HCT116 (cell line): ENCODE measurements around the gene RPTOR.

Experiments
- CTCF ChIP-seq, 3 experiments: fragments of 200-600 bp in 1 of 3; sonication (generic) in 1 of 3; IDR thresholded peaks in 2 of 3; conservative IDR thresholded peaks in 1 of 3; 2 replicates each; pipeline ENCODE4 v1.5.1; 2012 to 2017; ENCODE audit warnings: low read depth in 2 of 3, low read length in 2 of 3, antibody characterized with exemption in 1 of 3, borderline replicate concordance in 1 of 3, control low read depth in 1 of 3, mild to moderate bottlenecking in 1 of 3, mixed read lengths in 1 of 3, mixed run types in 1 of 3, moderate library complexity in 1 of 3; ENCODE audit not compliant: insufficient read depth in 1 of 3
- EZH2 ChIP-seq: fragments of 200-600 bp; sonication (generic); IDR thresholded peaks from 2 replicates; pipeline ENCODE4 v1.6.1; 2017; ENCODE audit warnings: antibody characterized with exemption, mixed run types
- JUND ChIP-seq: IDR thresholded peaks from 2 replicates; pipeline ENCODE4 v1.6.1; 2012
- POLR2A ChIP-seq: IDR thresholded peaks from 2 replicates; pipeline ENCODE4 v1.7.0; 2011; ENCODE audit warnings: borderline replicate concordance; ENCODE audit not compliant: insufficient read depth, insufficient read length; ENCODE audit errors: extremely low read depth
- POLR2AphosphoS5 ChIP-seq: IDR thresholded peaks from 2 replicates; pipeline ENCODE4 v1.6.1; 2011; ENCODE audit warnings: mild to moderate bottlenecking, low read depth, low read length, moderate library complexity
- RAD21 ChIP-seq: IDR thresholded peaks from 2 replicates; pipeline ENCODE4 v1.6.1; 2012; ENCODE audit warnings: low read depth, mild to moderate bottlenecking
- REST ChIP-seq: IDR thresholded peaks from 2 replicates; pipeline ENCODE4 v1.6.1; 2012; ENCODE audit warnings: low read depth
- TCF7L2 ChIP-seq: IDR thresholded peaks from 2 replicates; pipeline ENCODE4 v1.7.0; 2011; ENCODE audit warnings: borderline replicate concordance, inconsistent platforms; ENCODE audit not compliant: insufficient read depth, insufficient read length; ENCODE audit errors: extremely low read depth
- ZFX ChIP-seq: fragments of 450-650 bp; IDR thresholded peaks from 2 replicates; pipeline ENCODE4 v1.6.1; 2017
- ZNF274 ChIP-seq: fragments of 200-500 bp; sonication (Bioruptor generic); IDR thresholded peaks from 2 replicates; pipeline ENCODE4 v1.6.1; 2014; ENCODE audit warnings: mild to moderate bottlenecking, low read depth, low read length, inconsistent platforms

- no peak for TF ChIP-seq CTCF (IDR thresholded peaks at IDR 0.05 in 2 of 3, conservative IDR thresholded peaks at IDR 0.05 in 1 of 3; ENCODE audit: borderline replicate concordance in 1 of 3, insufficient read depth in 1 of 3, low read depth in 2 of 3, low read length in 2 of 3)
- TF ChIP-seq RAD21, result no peak
- no peak for TF ChIP-seq POLR2A
- no peak for TF ChIP-seq POLR2AphosphoS5
- TF ChIP-seq TCF7L2, result no peak
- no peak for TF ChIP-seq ZNF274
- no peak for TF ChIP-seq ZFX
- no peak for TF ChIP-seq REST
- TF ChIP-seq JUND, result no peak
- TF ChIP-seq EZH2, result no peak
These were observed 187.6 kb downstream of the RPTOR start for GRCh38 chr17:80732268-80732667.
